GM12873 (cell line): ENCODE measurements around the gene FLT3.

Source experiments
- TF ChIP-seq, protein P1 (sequence below): IDR thresholded peaks from 2 replicates; pipeline ENCODE4 v1.5.1; 2012; ENCODE audit warnings: low read depth, mild to moderate bottlenecking, moderate library complexity, low read length, control low read depth; ENCODE audit not compliant: insufficient read depth; ENCODE audit errors: missing control alignments

Gene FLT3

DNA sequence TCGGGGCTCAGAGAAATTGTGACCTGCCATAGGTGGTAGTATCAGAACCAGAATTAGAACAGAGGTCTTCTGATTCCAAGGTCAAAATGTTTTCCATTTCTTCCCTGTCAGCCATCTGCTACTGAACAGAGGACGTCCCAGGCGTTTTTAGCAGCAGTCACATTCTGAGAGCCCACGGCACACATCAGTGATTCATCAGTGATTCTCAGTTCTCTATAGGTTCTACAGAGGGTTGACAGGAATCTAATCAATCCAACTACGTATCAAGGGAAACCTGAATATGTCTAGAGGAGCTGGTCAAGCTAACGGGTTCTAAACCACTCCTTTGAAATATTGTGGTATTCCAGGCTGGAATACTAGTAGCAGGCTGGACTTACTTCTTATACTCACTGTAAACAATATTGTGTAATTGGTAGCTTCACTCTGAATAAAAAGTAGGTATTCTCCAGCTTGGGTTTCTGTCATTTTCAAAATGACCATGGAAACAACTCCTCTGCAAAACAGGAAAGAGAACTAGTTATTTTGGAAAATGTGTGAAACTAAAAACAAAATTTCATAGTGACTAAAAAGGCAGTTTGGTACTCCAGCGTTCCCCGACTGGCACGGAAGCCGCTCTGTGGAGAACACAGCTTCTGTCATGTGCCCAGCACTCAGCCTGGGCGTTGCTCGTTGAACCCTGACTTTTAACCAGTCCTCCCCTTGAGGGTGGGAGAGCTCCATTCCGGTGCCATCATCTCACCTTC lies 43.2 kb downstream of the FLT3 start:
- TF ChIP-seq, protein P1, sequence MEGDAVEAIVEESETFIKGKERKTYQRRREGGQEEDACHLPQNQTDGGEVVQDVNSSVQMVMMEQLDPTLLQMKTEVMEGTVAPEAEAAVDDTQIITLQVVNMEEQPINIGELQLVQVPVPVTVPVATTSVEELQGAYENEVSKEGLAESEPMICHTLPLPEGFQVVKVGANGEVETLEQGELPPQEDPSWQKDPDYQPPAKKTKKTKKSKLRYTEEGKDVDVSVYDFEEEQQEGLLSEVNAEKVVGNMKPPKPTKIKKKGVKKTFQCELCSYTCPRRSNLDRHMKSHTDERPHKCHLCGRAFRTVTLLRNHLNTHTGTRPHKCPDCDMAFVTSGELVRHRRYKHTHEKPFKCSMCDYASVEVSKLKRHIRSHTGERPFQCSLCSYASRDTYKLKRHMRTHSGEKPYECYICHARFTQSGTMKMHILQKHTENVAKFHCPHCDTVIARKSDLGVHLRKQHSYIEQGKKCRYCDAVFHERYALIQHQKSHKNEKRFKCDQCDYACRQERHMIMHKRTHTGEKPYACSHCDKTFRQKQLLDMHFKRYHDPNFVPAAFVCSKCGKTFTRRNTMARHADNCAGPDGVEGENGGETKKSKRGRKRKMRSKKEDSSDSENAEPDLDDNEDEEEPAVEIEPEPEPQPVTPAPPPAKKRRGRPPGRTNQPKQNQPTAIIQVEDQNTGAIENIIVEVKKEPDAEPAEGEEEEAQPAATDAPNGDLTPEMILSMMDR, result no peak

DNA sequence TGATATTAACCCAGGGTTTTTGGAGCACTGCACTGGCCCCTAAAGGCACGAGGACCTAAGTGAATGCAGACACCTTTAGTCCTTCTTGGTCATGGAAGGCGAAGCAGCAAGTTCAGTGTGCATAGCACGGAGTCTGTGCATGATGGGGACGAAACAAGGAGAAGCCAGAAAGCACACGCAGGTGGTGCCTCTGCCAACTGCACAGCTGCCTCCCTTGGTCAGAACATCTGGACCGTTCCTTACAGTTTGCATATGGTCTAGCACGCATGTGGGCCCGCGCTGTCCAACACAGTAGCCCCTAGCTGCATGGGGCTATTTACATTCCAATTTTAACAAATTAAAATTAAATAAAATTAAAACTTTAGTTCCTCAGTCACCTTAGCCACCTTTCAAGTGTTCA lies 44.0 kb downstream of the FLT3 start:
- TF ChIP-seq, protein P1, result no peak

DNA sequence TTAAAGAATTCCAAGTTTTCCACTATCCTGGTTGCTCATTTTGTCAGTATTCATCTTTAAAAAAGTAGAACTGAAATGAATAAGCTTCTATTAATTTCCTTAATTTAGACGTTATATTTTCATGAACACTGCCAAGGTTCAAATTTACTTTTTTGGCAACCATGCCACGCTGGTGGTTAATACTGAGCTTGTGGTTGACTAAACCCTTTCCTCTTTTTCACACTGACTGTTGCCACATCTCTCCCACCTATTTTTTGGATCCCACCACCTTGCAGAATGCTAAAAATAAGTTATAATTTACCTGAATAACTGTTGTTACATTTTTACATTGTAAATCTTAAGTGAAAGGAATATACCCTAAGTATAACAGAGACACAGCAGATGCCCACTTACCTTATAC lies 45.0 kb downstream of the FLT3 start:
- TF ChIP-seq, protein P1, result no peak

DNA sequence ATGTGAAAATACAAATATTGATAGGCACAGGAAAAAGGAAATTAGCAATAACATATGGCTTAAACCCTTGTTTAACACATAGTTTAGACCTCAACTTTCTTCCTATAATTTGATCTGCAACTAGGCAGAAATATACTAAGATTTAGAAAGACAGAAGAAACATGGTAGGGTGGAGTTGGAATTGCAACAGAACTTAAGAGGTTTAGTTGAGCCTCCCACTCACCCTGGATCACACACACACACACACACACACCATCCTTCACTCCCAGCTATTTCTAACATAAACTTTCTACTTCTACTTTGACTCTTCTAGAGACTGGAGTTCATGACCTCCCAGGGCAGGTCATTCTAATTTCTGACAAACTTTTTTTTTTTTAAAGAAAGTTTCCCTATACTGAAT lies 47.4 kb downstream of the FLT3 start:
- TF ChIP-seq, protein P1, result no peak

DNA sequence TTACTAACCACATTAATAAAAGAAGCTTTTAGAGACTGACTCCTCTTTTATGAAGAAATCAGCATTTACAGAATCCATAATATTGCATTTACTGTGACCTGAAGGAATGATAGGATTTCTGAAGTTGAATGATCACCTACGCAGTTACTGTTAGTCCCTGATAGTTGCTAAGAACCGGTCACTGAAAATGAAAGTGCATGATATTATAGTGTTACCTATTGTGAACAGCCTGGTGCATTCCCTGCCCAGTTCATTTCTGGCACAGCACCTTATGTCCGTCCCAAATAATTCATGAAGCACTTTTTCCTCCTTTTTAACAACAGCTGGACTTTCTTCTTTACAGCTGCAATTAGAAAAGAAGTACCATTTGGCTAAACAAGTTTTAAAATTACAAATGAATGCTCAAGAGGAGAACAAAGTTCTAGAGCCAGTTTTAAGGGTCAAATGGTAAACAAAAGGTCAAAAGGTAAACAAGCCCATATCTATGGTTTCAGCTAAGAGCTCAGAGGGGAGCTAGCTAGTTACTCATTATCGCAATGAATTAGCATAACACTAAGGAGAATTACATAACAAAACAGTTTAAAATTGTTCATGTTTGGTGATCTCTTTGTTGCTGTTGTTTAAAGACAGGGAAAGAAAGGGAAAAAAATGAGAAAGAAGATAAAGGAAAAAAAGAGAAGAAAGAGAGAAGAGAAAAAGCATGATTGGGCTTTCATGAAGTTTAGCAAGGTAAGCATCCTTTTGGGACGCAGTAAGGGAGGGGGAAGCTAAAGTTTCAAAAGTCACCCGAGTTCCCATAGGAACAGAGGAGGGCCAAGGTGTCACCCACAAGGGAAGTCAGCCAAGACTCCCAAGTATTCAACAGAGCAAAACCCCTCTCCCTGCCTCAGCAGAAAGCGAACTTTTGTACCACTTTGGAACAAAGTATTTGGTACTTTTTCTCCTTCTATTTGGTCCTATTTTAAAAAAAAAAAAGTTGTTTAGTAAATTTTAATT lies 50.2 kb downstream of the FLT3 start:
- TF ChIP-seq, protein P1, result no peak

DNA sequence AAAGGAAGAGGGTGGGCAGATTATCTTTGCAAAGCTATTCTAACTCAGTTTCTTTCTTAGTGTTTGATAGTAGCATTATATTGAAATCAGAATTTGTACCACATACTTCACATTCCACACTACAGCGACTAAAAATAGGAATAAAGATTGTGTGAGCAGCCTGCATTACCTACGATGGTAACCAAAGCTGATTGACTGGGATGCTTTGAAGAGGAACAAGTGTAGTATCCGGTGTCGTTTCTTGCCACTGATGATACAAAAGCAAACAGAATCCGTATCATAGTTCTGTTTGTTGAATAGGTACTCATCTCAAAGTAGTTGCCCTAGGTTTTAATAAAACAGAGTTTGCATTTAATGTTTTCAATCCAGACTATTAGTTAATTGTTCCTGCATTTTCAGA lies 51.2 kb downstream of the FLT3 start:
- TF ChIP-seq, protein P1, result no peak

DNA sequence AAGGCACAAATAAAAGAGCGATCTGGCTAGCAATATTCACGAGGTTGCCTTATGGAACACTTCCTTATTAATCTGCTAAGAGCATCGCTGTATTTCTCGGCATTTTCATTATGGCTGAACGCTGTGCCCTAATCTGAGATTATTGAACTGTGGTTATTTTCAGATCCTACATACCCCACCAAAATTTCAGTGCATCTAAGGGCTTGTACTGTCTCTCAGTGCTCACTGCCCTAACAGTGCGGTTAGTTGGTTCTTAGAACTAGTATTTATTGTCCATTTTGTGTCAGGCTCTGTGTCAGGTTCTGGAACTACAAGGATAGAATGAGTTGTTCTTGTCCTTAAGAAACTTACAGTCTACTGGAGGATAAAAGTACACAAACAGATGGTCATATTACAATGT lies 51.6 kb downstream of the FLT3 start:
- TF ChIP-seq, protein P1, result no peak
